ENCODE data around the gene HTR6.
A peak's percentile ranks its signal among the peaks of the same experiment; 100 is the strongest.

HTR6 gene

DNA sequence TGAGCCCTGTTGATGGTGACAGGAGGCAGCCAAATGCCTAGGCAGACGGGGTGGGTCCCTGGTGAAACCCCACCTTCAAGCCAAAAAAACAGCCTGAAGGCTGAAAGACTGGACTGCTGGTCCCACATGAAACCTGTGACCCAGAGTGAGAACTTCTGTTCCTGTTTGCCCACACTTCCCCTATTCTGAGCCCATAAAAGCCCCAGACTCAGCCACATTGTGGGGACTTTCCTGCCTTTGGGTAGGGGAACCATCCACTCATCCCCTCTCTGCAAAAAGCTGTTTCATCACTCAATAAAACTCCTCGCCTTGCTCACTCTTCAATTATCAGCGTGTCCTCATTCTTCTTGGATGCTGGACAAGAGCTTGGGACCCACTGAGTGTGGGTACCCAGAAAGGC lies 25.2 kb downstream of the HTR6 start:
- DNase-seq = no peak

DNA sequence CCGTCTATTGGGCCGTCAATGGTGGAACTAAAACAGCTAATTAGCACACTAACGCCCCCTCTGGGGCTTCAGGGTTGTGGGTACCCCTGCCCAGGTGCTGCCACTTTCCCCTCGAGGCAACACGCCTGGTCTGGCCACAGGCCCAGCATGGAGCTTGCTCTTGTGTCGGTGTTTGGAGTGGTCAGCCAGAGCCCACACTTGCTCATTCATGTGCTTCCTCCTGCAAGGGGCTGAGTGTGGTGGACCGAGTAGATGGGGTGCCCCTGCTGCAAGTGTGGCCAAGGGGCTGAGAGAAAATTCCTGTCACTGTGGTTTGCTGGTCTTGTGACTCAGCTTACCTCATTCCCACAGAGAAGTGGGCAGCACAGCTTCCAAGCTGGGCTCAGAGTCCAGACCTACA lies 25.7 kb downstream of the HTR6 start:
- no peak for DNase-seq

DNA sequence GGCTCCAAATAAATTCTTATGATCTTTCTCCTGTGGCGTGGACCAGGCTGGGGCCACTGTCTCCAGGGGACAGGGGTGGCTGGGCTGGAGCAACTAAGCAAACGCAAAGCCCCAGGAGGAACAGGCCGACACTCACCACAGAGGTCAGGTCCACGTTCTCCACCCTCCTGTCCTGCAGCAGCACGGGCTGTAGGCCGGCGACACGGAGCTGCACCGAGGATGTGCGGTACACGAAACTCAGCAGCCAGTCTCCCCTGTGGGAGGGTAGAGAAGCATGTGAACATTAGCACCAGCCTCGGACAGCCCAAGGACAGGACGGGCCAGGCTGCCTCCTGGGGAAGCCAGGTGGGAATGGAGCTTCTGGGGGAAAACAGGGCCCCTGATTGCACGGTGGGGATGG lies 29.6 kb downstream of the HTR6 start:
- DNase-seq = no peak

DNA sequence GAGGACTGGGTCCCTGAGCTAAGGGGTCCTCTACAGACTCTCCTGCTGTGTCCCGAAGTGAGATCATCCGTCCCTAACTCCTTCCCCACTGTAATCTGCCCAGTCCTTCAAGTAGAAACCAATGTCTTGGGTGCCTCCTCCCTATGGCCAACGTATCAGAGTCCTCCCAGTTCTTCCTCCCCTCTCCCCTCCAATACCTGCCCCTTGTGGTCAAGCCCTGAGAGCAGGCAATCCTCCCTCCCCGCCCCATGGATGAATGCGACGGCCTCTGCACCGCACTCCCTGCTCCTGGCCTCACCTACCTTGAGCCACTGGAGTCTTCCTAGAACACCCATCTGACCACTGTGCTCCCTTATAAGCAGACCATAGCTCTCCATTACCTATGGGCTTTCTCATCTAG lies 31.1 kb downstream of the HTR6 start:
- DNase-seq = no peak

DNA sequence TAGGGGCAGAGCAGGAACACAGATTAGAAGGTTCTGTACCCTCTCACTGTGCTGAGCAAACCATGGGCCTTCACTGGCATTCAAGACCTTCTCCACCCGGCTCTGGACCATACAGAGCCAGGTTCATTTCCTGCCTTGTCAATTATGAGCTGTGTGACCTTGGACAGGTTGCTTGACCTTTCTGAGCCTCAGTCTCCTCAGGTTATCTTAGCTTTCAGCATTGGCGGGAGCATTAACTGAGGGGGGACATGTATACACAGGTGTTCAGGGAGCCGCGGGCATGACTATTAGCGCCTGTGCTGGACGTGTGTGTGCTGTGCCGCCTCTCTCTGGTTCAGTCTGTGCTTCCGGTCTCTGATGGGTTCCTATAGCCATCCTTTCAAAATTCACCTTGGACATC lies 32.1 kb downstream of the HTR6 start:
- no peak for DNase-seq

DNA sequence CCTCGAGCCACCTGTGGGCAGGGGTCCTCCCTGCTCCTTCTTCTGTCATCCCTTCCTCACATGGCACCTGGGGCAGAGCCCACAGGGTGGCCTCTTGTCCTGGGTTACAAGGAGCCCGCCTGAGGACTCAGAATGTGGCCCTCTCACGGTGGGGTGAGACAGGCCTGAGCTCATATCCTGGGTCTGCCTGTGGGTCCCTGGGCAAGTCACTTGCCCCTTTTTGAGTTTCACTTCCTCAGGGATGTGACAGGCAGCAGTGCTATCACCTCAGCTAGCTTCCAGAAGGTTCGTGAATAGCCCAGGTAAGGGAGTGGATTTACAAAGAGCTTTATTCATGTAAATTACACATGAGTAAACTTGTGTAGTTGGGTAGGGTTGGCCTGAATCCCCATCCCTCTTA lies 33.5 kb downstream of the HTR6 start:
- no peak for DNase-seq

DNA sequence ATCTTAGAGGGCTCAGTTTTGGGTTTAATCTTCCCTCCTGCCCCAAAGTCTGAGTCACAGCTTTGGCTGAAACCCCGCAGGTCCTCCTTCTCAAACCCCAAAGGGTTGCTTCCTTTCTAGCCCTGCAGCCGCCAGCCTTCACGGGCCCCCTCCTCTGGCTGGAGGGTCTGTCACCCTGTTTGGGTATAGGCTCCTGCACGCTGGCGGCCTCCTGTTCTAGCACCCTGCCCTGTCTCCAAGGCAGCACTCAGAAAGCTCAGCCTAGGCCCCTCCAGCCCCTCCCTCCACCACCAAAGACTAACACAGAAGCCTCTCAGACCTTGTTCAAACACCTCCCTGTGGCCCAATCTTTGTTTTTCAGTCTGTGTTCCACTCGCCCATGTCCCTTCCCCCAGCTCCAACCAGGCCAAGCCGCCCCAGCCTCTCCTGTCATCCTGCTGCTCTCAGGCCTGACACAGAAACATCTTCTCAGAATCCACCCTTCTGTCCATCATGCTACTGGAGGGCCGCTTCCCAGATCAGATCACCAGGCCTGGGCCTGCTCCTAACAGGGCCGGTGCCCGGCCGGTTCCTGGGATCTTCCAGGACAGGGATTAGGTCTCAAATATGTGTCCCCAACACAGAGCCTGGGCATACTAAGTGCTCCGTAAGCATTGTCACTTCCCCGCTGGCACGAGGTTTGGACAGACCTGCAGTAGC lies 35.6 kb downstream of the HTR6 start:
- DNase-seq = no peak

DNA sequence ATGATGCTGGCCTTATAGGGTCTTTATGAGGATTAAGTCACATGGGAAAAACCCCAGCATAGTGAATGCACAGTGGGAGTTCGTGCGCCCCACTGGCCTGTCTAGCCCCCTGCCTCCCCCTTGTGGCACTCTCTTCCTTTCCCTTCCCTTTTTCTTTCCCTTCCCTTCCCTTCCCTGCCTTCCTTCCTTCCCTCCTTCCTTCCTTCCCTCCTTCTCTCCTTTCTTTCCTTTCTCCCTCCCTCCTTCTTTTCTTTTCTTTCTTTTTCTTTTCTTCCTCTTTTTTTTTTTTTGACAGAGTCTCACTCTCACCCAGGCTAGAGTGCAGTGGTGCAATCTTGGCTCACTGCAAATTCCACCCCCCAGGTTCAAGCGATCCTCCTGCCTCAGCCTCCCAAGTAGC lies 38.6 kb downstream of the HTR6 start:
- no peak for DNase-seq

DNA sequence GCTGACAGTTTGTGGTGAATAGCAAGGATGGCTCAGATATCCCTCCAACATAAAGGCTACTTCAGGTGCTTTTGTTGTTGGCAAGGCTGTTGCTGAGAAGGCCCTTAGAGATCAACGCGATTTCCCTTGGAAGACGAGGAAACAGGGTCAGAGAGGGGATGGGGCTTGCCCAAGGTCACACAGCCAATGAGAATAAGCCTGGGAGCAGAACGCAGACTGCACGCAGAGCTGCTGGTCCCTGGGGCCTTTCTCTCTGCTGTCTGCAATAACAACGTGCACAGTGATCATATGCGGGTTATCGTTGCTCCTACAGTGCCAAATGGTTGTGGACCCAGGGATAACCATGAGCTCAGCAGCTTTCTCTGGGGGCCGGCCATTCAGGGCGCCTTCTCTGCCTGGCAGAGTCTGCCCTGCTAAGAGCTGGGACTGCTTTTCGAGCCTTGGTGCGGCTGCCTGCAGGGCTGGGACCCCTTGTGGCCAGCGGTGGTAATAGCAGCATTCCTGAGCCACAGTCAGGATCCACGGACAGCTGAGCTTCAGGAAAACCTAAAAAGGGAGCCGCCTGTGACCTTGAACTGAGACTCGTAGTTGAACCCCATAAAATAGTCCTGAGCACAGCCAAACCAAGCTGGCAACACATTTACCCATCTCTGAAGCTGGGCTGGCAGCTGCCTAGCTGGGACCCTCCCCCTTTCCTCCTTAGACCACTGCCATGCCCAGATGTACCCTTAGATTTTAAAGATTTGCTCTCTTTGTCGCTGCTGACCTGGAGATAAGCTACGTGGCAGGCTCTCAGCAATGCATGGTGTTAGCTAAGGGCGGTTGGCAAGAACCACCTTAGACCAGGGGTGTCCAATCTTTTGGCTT lies 39.8 kb downstream of the HTR6 start:
- peak; percentile 71 for DNase-seq

DNA sequence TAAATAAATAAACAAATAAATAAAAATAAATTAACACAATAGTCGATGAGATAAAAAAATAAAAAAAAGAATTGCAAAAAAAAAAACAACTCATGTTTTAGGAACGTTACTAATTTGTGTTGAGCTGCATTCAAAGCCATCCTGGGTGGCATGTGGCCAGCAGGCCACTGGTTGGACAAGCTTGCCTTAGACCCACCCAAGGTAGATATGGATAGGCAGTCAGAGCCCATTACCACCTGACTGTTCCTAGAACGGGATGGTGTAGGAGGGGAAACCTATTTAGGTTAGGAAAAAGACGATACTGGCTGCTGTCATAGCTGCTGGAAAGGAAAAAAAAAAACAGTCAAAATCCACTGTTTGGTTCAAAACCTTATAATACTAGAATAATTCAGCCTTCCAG lies 40.8 kb downstream of the HTR6 start:
- no peak for DNase-seq

DNA sequence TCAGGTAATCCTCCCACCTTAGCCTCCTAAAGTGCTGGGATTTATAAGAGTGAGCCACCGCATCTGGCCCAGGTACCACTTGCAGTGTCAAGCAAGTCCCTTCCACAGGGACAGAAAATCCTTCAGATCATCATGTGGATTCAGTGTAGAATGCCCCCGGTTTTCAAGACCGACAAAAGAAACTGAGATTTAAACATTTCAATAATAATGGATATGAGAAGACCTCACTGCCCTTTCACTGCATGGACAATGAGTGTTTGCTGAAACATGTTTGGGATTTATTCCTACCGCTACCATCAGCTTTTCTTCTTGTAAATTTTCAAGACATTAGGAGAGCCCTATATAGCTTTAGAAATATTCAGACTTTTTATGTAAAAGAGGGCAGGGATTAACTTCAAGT lies 41.5 kb downstream of the HTR6 start:
- DNase-seq = no peak

DNA sequence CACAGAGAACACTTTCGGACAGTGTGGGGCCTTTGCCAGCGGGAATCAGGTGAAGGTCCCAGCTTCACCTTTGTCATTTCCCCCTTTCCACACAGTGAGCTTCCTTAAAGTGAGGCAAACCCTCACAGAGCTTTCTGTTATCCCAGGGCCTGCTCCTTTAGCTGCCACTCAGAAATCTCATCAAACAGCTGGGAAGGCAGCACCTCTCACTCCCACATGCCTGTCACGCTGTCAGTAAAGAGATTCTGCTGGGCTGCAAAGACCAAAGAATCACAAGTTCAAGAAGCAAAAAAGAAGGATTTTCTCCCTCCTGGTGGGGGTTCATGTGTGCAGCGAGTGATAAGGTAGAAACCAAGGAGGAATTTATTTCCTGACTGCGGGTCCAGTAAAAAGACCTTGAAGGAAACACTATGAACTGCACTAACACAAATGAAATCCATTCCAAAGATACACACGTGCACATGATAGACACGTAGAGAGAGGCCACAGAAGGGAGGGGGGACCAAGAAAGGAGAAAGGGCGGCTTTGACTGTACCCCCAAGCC lies 44.0 kb downstream of the HTR6 start:
- DNase-seq = no peak

DNA sequence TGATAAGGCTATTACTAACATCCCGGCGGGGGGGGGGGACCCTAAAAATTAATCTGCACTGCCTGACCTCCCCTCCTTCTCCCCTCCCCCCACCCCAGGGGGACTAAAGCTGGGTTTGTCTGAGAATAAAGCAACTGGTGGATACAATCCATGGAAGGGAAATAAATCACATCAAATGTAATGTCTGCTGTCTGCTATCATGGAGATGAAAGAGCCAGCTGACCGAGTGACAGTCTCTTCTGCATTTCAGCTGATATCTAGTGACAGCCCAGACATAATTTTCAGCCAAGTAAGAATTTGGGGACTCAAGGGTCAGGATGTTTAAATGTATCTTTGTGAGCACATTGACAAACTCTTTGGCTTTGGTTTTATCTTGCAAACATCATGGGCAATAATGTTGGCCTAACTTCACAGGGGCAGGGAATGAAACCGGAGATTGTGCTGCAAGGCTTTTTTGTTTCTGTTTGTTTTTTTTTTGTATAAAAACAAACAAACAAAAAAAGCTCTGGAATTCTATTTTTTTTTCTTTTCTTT lies 44.7 kb downstream of the HTR6 start:
- DNase-seq = no peak

DNA sequence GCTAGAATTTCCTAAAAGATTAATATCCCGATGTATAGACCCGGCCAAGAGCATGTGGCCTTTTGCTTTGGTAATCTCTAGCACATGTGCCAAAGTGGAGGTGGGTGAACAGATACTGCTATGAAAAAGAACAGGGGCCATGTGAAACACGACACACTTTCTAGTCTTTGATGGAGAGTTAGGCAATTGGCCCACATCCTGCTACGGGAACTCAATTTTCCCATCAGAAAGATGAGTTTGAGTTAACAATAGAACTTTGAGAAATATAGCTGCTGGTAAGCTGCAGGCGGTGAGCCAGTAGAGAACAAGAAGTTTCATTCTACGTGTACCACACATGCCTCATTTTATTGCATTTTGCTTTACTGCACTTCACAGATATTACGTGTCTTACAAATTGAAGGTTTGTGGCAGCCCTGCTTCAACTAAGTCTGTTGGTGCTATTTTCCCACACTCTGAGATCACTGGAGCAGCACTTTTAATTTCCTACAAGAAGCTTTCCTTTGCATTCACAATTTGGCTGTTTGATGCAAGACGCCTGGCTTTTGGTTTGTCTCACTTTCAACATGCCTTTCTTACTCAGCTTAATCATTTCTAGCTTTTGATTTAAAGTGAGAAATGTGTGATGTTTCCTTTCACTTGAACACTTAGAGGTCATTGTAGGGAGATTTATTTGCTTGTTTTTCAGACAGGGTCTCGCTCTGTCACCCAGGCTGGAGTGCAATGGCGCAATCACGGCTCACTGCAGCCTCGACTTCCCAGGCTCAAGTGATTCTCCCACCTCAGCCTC lies 46.3 kb downstream of the HTR6 start:
- DNase-seq = no peak

DNA sequence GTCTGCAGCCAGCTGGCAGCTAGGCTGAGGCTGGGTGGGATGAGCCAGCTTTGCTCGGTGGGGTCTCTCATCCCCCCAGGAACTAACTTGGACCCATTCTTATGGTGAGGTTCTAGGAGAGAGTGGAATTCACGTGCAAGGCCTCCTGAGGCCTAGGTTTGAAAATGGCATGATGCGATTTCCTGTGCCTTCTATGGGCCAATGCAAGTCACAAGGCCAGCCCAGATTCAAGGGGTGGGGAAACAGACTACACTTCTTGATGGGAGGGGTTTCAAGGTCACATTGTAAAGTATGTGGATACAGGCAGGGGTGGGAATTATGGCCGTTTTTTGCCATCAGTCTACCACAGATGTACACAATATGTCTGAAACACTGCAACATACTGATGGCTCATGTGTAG lies 48.3 kb downstream of the HTR6 start:
- no peak for DNase-seq

DNA sequence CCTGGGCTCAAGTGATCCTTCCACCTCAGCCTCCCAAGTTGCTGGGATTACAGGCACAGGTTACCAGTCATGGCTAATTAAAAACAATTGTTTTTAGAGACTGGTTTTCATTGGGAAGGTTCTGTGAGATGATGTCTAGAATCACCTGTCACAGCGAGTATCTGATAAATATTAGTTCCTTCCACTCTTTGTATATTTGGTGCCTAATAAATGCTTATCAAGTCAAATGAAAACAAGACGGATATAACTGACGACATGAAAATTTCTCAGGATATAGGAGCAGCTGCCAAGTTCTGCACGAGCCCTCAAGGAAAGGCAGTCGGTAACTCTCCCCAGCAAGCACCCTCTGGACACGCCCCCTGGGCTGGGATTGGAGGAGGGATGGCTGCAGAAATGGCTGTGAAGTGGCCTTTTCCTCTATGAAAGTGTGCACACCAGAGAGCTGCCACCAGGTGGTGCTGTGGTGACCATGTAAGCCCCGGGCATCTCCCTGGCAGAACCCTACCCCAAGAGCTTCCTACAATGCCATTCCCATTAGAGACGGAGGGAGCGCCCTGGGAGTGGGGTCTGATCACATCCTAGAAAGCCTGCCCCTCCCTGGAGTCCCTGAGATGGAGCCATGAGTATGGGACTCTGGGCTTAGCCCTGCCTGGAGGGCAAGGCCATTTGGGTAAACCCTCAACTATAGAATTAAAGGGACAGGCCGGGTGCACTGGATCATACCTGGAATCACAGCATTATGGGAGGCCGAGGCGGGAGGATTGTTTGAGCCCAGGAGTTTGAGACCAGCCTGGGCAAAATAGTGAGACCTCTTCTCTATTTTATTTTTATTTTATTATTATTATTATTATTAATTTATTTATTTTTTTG lies 50.9 kb downstream of the HTR6 start:
- DNase-seq = peak; percentile 85

DNA sequence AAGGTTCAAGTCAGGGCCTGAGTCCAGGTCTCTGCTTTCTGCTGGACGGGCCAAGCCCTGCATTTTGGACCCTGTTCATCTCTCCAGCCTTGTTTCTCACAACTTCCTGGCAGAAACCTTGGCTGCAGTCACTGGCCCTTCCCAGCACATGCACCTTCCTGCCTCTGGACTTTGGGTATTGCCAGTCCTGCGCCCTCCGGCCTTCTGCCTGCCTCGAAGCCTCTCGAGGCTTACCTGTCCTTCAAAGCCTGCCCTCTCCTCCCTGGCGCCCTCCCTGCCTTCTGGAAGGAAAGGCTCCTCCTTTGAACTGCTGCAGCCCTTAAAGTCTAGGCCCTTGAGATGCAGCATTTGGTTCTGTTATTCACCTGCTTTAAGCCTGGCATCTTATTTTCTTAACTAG lies 52.8 kb downstream of the HTR6 start:
- no peak for DNase-seq

DNA sequence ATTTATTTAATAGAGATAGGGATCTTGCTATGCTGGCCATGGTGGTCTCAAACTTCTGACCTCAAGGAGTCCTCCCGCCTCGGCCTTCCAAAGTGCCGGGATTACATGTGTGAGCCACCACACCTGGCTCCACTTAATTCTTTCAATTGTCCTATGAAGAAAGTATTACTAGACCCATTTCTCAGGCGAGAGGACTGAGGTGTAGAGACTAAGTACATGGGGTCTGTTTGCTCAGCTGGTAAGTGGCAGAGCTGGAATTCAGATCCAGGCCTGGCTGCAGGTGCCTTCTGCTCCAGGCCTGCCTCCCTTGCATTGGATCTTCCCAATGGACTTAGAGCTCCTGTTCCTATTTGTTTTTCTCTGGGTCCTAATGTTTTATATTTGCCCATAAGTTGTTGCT lies 55.5 kb downstream of the HTR6 start:
- DNase-seq = no peak

DNA sequence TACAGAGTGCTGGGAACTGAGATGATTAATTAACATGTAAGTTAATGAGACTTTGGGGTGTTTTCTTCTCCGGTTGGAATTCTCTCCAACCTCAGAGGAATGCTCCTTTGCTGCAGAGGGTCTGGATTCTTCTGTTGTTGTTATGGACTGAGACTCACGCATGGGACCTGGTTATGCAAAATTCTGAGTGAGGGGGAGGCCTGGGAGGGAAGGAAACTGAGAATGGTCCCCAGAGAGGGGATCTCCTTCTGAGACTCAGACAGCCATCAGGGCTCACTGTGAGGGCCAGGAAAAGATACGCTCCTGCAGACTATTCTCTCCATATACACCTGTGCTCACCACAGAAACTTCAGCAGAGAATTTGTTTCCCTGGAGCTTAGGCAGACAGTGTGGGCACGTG lies 56.3 kb downstream of the HTR6 start:
- DNase-seq = no peak

DNA sequence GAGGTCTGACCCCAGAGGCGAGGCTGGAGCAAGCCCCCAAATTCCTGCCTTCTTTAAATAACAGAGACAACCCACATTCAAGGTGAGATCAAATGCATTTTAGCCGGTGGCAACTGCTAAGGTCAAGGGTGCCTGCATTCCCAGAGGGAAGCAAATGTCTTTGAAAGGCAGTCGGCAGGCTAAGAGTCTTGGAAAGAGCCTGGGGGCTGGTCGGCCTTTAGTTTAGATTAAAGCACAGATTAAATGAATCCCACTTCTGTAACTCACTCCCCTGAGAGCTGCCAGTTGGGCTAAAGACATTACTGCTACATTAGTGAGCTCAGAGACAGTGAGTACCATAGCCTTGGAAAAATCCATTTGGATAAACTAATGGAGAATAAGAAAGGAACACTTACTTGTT lies 59.2 kb downstream of the HTR6 start:
- no peak for DNase-seq

DNA sequence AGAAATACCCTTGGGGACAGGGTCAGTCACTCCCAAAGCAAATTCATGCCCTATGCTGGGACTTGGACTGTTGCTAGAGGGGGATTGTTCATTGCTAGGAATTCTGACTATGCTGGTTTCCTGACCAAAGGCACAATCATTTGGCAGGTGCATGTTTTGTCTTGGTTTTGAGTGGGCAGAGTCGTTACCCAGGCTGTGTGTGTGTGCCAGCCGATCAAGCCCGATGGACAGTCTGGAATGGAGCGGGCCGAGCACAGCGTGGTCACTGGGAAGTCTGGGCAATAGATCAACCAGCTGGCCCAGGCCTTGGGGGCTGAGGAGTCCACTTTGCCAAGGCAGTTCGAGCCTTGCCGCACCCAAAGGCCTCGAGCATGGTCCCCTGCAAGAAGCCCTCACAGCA lies 60.9 kb downstream of the HTR6 start:
- DNase-seq = no peak

Data from CD4-positive, alpha-beta T cell treated with Interleukin-6 for 4 hours (primary cell).